Activated naive CD8-positive, alpha-beta T cell treated with anti-CD3 and anti-CD28 coated beads, Interleukin-2, amount 50 U/mL, for 24 hours (primary cell): Measurements from ENCODE around the gene FLT3LG.

ENCODE experiments used
- ATAC-seq: fragments of 150-1000 bp; cut with Tn5 transposase; one replicate; pipeline ENCODE4 v1.10.0; 2021
- DNase-seq: peaks from one replicate; pipeline ENCODE4 v3.0.0; 2021
- H3K27ac Mint-ChIP-seq: one replicate; pipeline ENCODE4 v1.8.0; 2021; ENCODE audit warnings: mild to moderate bottlenecking, mixed read lengths
- H3K27me3 Mint-ChIP-seq: one replicate; pipeline ENCODE4 v1.8.0; 2021; ENCODE audit warnings: mixed read lengths
- H3K36me3 Mint-ChIP-seq: one replicate; pipeline ENCODE4 v1.8.0; 2021; ENCODE audit warnings: low read depth, mixed read lengths
- H3K4me1 Mint-ChIP-seq: one replicate; pipeline ENCODE4 v1.8.0; 2021; ENCODE audit warnings: mixed read lengths
- H3K4me3 Mint-ChIP-seq: one replicate; pipeline ENCODE4 v1.8.0; 2021; ENCODE audit warnings: mild to moderate bottlenecking, moderate library complexity, mixed read lengths
- H3K9me3 Mint-ChIP-seq: one replicate; pipeline ENCODE4 v1.8.0; 2021; ENCODE audit warnings: mixed read lengths

The FLT3LG gene

GRCh38 chr19:49473868-49474541 lies at the start of gene FLT3LG:
TSS of gene FLT3LG (plus strand) at chr19:49474215. CDS start at chr19:49474640, 425 bp downstream.
- ATAC-seq (peak; percentile 55), DNase-seq (peak; percentile 91)
- Mint-ChIP-seq H3K27ac (peak within 1 kb of the TSS; percentile 90), H3K36me3 (peaks cover 7% of the 10 kb centered on the region), H3K4me1 (peaks cover 63% of the 10 kb centered on the region), H3K9me3 (no peaks in the 10 kb centered on the region), H3K4me3 (peak within 1 kb of the TSS; percentile 80), H3K27me3 (no peaks in the 10 kb centered on the region)

GRCh38 chr19:49425178-49425577 lies 48.8 kb upstream of the FLT3LG start, which contains the start of gene GFY:
TSS of gene GFY (plus strand) at chr19:49425388. CDS start at chr19:49426431, 1,043 bp downstream.
- Mint-ChIP-seq H3K27ac (no peak within 1 kb of the TSS), H3K4me1 (peaks cover 53% of the 10 kb centered on the region), H3K4me3 (no peak within 1 kb of the TSS)

GRCh38 chr19:49425922-49426592 lies 48.0 kb upstream of the FLT3LG start:
- no peaks in the 10 kb centered on the region for H3K9me3 Mint-ChIP-seq
- H3K36me3 Mint-ChIP-seq, result no peaks in the 10 kb centered on the region
- H3K4me3 Mint-ChIP-seq, result no peak overlapping the region
- ATAC-seq, result no peak
- peak; percentile 54 for DNase-seq
- H3K27me3 Mint-ChIP-seq, result peaks cover 90% of the 10 kb centered on the region
- H3K27ac Mint-ChIP-seq, result no peak overlapping the region
- H3K4me1 Mint-ChIP-seq, result peaks cover 54% of the 10 kb centered on the region

More at GRCh38 chr19:49425178-49425577, 48.8 kb upstream of the FLT3LG start, which contains the start of gene GFY:
- DNase-seq (no peak), ATAC-seq (no peak)
- Mint-ChIP-seq H3K27me3 (peaks cover 90% of the 10 kb centered on the region), H3K9me3 (no peaks in the 10 kb centered on the region), H3K36me3 (no peaks in the 10 kb centered on the region)

- H3K36me3 Mint-ChIP-seq, result no peaks in the 10 kb centered on the region
- no peaks in the 10 kb centered on the region for H3K9me3 Mint-ChIP-seq
- no peak for ATAC-seq
- H3K27me3 Mint-ChIP-seq, result peaks cover 91% of the 10 kb centered on the region
- H3K27ac Mint-ChIP-seq, result no peak overlapping the region
- DNase-seq, result no peak
- peaks cover 50% of the 10 kb centered on the region for H3K4me1 Mint-ChIP-seq
- H3K4me3 Mint-ChIP-seq, result no peak overlapping the region
Observed at GRCh38 chr19:49427339-49427738, 46.7 kb upstream of the FLT3LG start.

- Mint-ChIP-seq H3K27ac (no peak overlapping the region), H3K36me3 (no peaks in the 10 kb centered on the region), H3K4me3 (no peak overlapping the region), H3K9me3 (no peaks in the 10 kb centered on the region), H3K27me3 (peaks cover 92% of the 10 kb centered on the region), H3K4me1 (peaks cover 47% of the 10 kb centered on the region)
- ATAC-seq, result peak; percentile 23
- no peak for DNase-seq
Observed at GRCh38 chr19:49427855-49428546, 46.0 kb upstream of the FLT3LG start.

- no peak for DNase-seq
- Mint-ChIP-seq H3K9me3 (no peaks in the 10 kb centered on the region), H3K4me3 (no peak overlapping the region), H3K36me3 (no peaks in the 10 kb centered on the region), H3K27me3 (peaks cover 94% of the 10 kb centered on the region), H3K27ac (no peak overlapping the region), H3K4me1 (peaks cover 45% of the 10 kb centered on the region)
- ATAC-seq, result no peak
Observed at GRCh38 chr19:49428547-49429451, 45.2 kb upstream of the FLT3LG start.

GRCh38 chr19:49430172-49430677 lies 43.8 kb upstream of the FLT3LG start:
- no peaks in the 10 kb centered on the region for H3K36me3 Mint-ChIP-seq
- no peaks in the 10 kb centered on the region for H3K9me3 Mint-ChIP-seq
- ATAC-seq, result no peak
- peaks cover 40% of the 10 kb centered on the region for H3K4me1 Mint-ChIP-seq
- H3K27ac Mint-ChIP-seq, result no peak overlapping the region
- no peak for DNase-seq
- H3K4me3 Mint-ChIP-seq, result no peak overlapping the region
- H3K27me3 Mint-ChIP-seq, result peaks cover 93% of the 10 kb centered on the region

- H3K27ac Mint-ChIP-seq, result no peak overlapping the region
- peaks cover 93% of the 10 kb centered on the region for H3K27me3 Mint-ChIP-seq
- no peak overlapping the region for H3K4me3 Mint-ChIP-seq
- ATAC-seq (no peak), DNase-seq (no peak)
- no peaks in the 10 kb centered on the region for H3K9me3 Mint-ChIP-seq
- peaks cover 39% of the 10 kb centered on the region for H3K4me1 Mint-ChIP-seq
- no peaks in the 10 kb centered on the region for H3K36me3 Mint-ChIP-seq
Observed at GRCh38 chr19:49430678-49431329, 43.2 kb upstream of the FLT3LG start.

- peaks cover 43% of the 10 kb centered on the region for H3K4me1 Mint-ChIP-seq
- DNase-seq (no peak), ATAC-seq (no peak)
- H3K27ac Mint-ChIP-seq, result no peak overlapping the region
- H3K4me3 Mint-ChIP-seq, result no peak overlapping the region
- no peaks in the 10 kb centered on the region for H3K36me3 Mint-ChIP-seq
- peaks cover 93% of the 10 kb centered on the region for H3K27me3 Mint-ChIP-seq
- H3K9me3 Mint-ChIP-seq, result no peaks in the 10 kb centered on the region
Observed at GRCh38 chr19:49431330-49431749, 42.7 kb upstream of the FLT3LG start.

- Mint-ChIP-seq H3K4me1 (peaks cover 39% of the 10 kb centered on the region), H3K36me3 (no peaks in the 10 kb centered on the region)
Observed at GRCh38 chr19:49432141-49433073, 41.6 kb upstream of the FLT3LG start.

GRCh38 chr19:49433240-49433901 lies 40.6 kb upstream of the FLT3LG start:
- no peaks in the 10 kb centered on the region for H3K36me3 Mint-ChIP-seq
- ATAC-seq (no peak), DNase-seq (no peak)
- H3K4me3 Mint-ChIP-seq, result no peak overlapping the region
- H3K27ac Mint-ChIP-seq, result no peak overlapping the region
- H3K9me3 Mint-ChIP-seq, result no peaks in the 10 kb centered on the region
- H3K27me3 Mint-ChIP-seq, result peaks cover 94% of the 10 kb centered on the region
- H3K4me1 Mint-ChIP-seq, result peaks cover 32% of the 10 kb centered on the region

More at GRCh38 chr19:49432141-49433073, 41.6 kb upstream of the FLT3LG start:
- ATAC-seq, result no peak
- Mint-ChIP-seq H3K9me3 (no peaks in the 10 kb centered on the region), H3K27ac (no peak overlapping the region), H3K27me3 (peaks cover 92% of the 10 kb centered on the region), H3K4me3 (no peak overlapping the region)
- no peak for DNase-seq

GRCh38 chr19:49434907-49435583 lies 39.0 kb upstream of the FLT3LG start:
- no peak overlapping the region for H3K27ac Mint-ChIP-seq
- H3K36me3 Mint-ChIP-seq, result no peaks in the 10 kb centered on the region
- peaks cover 26% of the 10 kb centered on the region for H3K4me1 Mint-ChIP-seq
- H3K4me3 Mint-ChIP-seq, result no peak overlapping the region
- DNase-seq (no peak), ATAC-seq (no peak)
- no peaks in the 10 kb centered on the region for H3K9me3 Mint-ChIP-seq
- H3K27me3 Mint-ChIP-seq, result peaks cover 96% of the 10 kb centered on the region
